GM10847 (cell line): Measurements from ENCODE around the gene MRM1.

ENCODE experiments used
- POLR2A ChIP-seq: IDR thresholded peaks from 2 replicates; pipeline ENCODE4 v1.6.1; 2011; ENCODE audit not compliant: insufficient read length; ENCODE audit errors: extremely low read depth

Gene MRM1

DNA sequence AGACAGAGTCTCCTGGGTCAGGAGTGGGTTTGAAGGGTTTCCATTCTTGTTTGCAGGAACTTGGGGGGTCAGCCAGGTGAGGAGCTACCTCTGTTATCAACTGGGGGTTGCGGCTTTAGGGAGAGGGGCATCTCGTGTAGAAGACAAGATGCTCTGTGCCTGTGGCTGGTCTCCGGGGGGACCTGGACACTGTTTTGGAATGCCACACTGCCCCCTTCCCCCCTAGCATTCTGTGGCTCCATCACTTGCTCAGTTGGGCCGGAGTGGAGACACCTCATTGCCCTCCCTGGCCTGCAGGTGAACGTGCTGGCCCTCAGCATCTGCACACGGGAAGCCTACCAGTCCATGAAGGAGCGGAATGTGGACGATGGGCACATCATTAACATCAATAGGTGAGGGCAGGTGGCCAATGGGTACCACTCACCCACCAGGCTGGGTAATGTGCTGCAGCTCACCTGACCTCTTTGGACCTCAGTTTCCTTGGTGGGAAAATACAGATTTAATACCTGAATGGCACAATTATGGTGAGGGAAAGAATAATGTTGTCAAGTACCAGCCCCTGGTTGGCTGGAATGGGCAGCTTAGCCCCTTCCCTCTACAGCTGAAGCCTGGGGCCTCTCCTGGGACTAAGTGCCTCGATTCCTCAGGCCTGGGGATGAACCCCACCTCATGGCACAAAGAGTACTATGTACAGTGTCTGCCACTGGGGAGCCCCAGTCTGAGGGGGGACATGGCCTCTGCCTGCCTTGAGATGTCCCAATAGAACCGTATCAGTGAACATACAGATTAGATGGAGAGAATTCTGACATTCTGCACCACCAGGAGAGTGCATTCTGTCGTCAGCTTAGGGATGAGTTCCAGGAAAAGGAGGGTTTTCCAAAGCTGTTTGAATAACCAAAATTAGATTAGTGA lies 3.3 kb upstream of the MRM1 start:
- TF ChIP-seq POLR2A: no peak

- no peak for TF ChIP-seq POLR2A
These were observed 2.4 kb upstream of the MRM1 start for GRCh38 chr17:36598951-36599401.

DNA sequence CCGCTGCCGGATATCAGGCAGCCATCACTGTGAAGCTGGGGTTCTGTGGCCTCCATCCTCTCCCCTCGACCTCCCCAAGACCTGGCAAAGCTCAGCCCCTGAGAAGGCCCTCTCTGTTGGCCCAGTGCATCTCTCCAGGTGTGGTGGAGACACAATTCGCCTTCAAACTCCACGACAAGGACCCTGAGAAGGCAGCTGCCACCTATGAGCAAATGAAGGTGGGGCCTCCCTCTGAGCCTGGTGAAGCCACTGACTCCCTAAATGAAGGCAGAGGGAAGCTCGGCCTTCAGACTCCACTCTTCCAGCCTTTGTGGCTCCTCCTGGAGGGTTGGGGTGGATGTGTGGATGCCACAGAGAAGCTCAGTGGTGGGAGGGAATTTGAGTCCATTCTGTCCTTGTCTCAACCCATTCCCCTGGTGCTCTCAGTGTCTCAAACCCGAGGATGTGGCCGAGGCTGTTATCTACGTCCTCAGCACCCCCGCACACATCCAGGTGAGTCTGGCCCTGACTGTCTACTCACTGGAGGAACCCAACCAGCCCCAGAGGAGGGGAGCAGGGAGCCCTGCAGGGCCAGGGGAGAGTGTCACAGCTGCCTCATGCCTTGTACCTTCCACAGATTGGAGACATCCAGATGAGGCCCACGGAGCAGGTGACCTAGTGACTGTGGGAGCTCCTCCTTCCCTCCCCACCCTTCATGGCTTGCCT lies 1.7 kb upstream of the MRM1 start:
- TF ChIP-seq POLR2A: no peak

DNA sequence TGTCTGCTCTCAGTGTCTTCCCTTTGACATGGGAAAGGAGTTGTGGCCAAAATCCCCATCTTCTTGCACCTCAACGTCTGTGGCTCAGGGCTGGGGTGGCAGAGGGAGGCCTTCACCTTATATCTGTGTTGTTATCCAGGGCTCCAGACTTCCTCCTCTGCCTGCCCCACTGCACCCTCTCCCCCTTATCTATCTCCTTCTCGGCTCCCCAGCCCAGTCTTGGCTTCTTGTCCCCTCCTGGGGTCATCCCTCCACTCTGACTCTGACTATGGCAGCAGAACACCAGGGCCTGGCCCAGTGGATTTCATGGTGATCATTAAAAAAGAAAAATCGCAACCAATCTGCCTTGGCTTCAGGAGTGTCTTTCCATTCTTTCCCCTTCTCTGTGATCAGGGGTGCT lies 918 bp upstream of the MRM1 start:
- TF ChIP-seq POLR2A: no peak

DNA sequence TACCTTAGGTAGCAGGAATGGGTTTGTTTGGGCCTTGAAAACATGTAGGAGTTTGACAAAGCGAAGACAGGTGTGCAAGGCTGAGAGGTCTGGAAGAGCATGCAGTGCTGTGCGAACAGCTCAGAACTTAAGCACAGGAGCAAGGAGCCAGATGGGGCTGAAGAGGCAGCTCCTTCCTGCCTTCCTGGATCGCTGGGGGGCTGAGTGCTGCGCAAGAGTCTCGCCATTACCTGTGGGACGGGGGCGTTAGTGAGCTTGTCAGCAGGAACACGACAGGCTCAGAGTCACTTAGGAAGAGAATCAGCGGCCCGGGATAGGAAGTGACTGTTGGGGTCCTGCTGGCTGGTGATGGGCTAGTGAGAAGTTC lies 464 bp upstream of the MRM1 start:
- no peak for TF ChIP-seq POLR2A

DNA sequence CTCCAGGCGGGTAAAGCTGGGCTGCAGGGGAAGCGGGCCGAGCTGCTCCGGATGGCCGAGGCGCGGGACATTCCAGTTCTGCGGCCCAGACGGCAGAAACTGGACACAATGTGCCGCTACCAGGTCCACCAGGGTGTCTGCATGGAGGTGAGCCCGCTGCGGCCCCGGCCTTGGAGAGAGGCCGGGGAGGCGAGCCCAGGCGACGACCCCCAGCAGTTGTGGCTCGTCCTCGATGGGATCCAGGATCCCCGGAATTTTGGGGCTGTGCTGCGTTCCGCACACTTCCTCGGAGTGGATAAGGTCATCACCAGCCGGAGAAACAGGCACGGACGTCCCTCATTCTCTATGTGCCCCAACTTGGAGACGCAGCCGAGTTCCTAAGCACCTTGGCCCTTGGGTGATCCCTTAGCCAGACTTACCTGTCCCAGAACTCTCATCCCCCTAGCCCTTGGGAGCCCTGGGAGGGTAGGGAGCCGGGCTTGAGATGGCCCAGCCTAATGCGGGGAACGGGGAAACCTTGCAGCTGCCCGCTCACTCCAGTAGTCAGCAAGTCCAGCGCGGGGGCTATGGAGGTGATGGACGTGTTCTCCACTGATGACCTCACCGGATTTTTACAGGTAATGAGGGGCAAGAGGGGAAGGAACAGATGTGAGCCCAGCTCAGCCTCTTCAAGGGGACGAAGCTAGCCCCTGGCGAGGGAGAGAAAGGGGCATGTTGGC lies 806 bp downstream of the MRM1 start:
- no peak for TF ChIP-seq POLR2A

- TF ChIP-seq POLR2A: no peak
These were observed 1.6 kb downstream of the MRM1 start for GRCh38 chr17:36602924-36603384.

DNA sequence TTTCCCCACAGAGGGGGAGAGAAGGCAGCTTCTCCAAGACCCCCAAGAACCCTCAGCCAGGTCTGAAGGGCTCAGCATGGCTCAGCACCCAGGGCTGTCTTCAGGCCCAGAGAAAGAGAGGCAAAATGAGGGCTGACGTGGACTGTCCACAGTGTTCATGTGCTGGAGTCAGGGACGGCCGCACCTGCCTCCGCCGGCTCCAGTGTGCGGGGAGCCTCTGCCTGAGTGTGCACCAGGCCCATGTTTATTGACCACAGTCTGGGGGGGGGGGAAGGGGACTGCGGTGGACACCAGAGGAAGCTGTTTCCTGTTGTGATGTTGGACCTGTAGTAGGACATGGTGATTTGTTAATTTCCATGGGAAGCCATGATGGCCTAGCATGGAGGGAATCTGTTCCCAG lies 6.9 kb downstream of the MRM1 start:
- no peak for TF ChIP-seq POLR2A

GRCh38 chr17:36608794-36609497 lies 7.6 kb downstream of the MRM1 start:
- no peak for TF ChIP-seq POLR2A

DNA sequence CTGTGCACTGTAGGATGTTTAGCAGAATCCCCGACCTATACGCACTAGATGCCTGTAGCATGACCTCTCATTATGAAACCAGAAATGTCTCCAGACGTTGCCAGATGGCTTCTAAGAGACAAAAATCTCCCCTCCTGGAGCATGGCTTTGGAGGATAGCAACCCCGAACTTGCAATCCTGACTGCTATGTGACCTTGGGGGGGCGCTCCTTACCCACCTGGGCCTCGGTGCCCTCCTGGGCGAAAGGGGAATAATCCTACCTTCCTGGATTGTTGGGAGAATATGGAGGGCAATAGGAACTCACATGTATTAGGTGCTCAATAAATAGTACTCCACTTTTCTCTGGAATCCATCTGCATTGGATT lies 8.1 kb downstream of the MRM1 start:
- no peak for TF ChIP-seq POLR2A

DNA sequence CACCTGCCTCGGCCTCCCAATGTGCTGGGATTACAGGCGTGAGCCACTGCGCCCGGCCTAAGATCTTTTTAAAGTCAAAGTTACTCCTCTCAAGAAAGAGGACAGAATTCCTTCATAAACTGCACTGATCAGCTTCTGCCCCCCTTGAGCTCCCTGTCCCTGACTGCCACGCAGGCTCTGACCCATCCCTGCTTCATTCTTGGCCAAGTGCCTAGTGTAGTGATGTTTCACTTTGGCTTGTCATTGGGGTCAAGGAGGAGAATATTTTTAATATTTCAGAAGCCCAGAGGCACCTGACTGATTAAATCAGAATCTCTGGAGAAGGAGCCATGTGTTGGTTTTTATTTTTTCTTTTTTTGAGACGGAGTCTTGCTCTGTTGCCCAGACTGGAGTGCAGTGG lies 9.1 kb downstream of the MRM1 start:
- no peak for TF ChIP-seq POLR2A

DNA sequence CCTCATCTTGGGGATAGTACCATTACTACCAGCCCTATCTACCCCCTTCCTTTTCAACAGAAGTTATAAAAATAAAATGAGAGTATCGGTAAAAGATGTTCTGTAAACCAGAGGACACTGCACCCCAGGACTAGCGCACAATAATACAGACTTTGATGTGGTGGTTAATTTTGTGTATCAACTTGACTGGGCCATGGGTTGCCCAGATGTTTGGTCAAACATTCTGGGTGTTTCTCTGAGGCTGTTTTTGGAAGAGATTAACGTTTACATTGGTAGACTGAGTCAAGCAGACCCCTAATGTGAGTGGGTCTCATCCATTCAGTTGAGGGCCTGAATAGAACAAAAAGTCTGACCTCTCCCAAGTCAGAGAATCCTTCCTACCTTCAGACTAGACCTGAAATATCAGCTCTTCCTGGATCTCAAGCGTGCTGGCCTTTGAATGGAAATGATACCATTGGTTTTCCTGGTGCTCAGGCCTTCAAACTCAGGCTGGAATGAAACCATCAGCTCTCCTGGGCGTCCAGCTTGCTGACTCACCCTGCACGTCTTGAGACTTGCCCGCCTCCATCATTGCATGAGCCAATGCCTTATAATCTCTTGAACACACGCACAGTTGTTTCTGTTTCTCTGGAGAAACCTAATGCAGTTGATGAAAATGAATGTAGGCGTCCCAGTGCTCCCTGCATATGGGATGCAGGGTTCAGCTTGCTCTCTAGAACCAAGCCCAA lies 10.1 kb downstream of the MRM1 start:
- no peak for TF ChIP-seq POLR2A

- no peak for TF ChIP-seq POLR2A
These were observed 10.9 kb downstream of the MRM1 start for GRCh38 chr17:36612323-36612722.

DNA sequence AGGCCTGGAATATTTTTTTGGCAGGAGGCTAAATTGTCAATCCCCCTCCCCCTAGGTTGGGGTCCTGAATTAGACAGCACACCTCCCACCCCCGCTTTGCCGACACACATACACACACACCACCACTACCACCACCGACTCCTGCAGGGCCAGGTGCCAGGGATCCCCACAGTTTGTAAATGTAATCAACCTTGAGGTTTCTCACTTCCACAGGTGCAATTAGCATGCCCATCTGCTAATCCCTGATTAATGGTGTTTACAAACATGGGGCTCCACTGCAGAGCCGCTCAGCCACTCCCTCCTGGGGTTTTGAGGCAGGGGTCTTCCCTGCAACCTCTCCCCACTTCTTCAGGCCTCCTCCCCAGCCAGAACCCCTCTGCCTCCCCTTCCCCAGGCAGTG lies 11.8 kb downstream of the MRM1 start:
- TF ChIP-seq POLR2A: no peak
